ENCODE measurements around the gene HAS3.

The HAS3 gene

GRCh38 chr16:69073181-69073702, 32.2 kb upstream of the HAS3 start:
- Histone ChIP-seq H3K4me2 (ENCODE audit: low read length) (no peak overlapping the region), H3K4me1 (no peaks in the 10 kb centered on the region), H3K36me3 (ENCODE audit: control insufficient read depth, insufficient read depth, low read length) (no peaks in the 10 kb centered on the region), H2AFZ (no peak overlapping the region), H3K27me3 (ENCODE audit: control insufficient read depth, insufficient read depth, low read length) (no peaks in the 10 kb centered on the region), H3K9me3 (ENCODE audit: control insufficient read depth, low read length) (no peaks in the 10 kb centered on the region), H3K9ac (no peak overlapping the region), H3K79me2 (no peaks in the 10 kb centered on the region), H3K4me3 (ENCODE audit: low read depth, low read length) (no peak overlapping the region), H3K27ac (no peak overlapping the region)
- TF ChIP-seq, protein P1, sequence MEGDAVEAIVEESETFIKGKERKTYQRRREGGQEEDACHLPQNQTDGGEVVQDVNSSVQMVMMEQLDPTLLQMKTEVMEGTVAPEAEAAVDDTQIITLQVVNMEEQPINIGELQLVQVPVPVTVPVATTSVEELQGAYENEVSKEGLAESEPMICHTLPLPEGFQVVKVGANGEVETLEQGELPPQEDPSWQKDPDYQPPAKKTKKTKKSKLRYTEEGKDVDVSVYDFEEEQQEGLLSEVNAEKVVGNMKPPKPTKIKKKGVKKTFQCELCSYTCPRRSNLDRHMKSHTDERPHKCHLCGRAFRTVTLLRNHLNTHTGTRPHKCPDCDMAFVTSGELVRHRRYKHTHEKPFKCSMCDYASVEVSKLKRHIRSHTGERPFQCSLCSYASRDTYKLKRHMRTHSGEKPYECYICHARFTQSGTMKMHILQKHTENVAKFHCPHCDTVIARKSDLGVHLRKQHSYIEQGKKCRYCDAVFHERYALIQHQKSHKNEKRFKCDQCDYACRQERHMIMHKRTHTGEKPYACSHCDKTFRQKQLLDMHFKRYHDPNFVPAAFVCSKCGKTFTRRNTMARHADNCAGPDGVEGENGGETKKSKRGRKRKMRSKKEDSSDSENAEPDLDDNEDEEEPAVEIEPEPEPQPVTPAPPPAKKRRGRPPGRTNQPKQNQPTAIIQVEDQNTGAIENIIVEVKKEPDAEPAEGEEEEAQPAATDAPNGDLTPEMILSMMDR (IDR thresholded peaks at IDR 0.05), result no peak

GRCh38 chr16:69077251-69077650, 28.2 kb upstream of the HAS3 start:
- Histone ChIP-seq H3K9ac (no peak overlapping the region), H3K36me3 (ENCODE audit: control insufficient read depth, insufficient read depth, low read length) (no peaks in the 10 kb centered on the region), H3K4me2 (ENCODE audit: low read length) (no peak overlapping the region), H3K9me3 (ENCODE audit: control insufficient read depth, low read length) (no peaks in the 10 kb centered on the region), H3K27ac (no peak overlapping the region), H3K4me1 (no peaks in the 10 kb centered on the region), H3K27me3 (ENCODE audit: control insufficient read depth, insufficient read depth, low read length) (no peaks in the 10 kb centered on the region), H2AFZ (no peak overlapping the region), H3K4me3 (ENCODE audit: low read depth, low read length) (no peak overlapping the region), H3K79me2 (no peaks in the 10 kb centered on the region)
- TF ChIP-seq, protein P1 (IDR thresholded peaks at IDR 0.05), result no peak

GRCh38 chr16:69078073-69078472, 27.4 kb upstream of the HAS3 start:
- no peaks in the 10 kb centered on the region for H3K4me1 ChIP-seq
- H3K27ac ChIP-seq, result no peak overlapping the region
- no peak overlapping the region for H2AFZ ChIP-seq
- no peaks in the 10 kb centered on the region for H3K27me3 ChIP-seq (ENCODE audit: control insufficient read depth, insufficient read depth, low read length)
- TF ChIP-seq, protein P1 (IDR thresholded peaks at IDR 0.05), result no peak
- no peaks in the 10 kb centered on the region for H3K9me3 ChIP-seq (ENCODE audit: control insufficient read depth, low read length)
- H3K79me2 ChIP-seq, result no peaks in the 10 kb centered on the region
- H3K9ac ChIP-seq, result no peak overlapping the region
- no peaks in the 10 kb centered on the region for H3K36me3 ChIP-seq (ENCODE audit: control insufficient read depth, insufficient read depth, low read length)
- H3K4me3 ChIP-seq (ENCODE audit: low read depth, low read length), result no peak overlapping the region
- no peak overlapping the region for H3K4me2 ChIP-seq (ENCODE audit: low read length)

DNA sequence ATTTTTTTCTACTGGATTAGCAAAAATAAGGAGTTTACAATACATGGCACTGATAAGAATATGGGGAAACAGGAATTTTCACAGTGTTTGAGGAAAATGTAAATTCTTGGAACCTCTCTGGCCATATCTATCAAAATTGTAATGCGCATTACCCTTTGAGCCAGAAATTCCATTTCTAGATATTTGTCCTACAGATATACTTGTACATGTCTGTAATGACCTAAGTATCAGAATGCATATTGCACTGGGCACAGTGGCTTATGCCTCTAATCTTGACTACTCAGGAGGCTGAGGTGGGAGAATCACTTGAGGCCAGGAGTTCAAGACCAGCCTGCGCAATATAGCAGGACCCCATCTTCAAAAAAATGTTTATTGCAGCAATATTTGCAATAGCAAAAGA, 25.8 kb upstream of the HAS3 start:
- TF ChIP-seq, protein P1 (IDR thresholded peaks at IDR 0.05), result no peak

GRCh38 chr16:69083306-69083941, 22.0 kb upstream of the HAS3 start:
- Histone ChIP-seq H2AFZ (no peak overlapping the region), H3K9ac (no peak overlapping the region), H3K79me2 (no peaks in the 10 kb centered on the region), H3K9me3 (ENCODE audit: control insufficient read depth, low read length) (no peaks in the 10 kb centered on the region), H3K4me1 (no peaks in the 10 kb centered on the region), H3K4me3 (ENCODE audit: low read depth, low read length) (no peak overlapping the region), H3K4me2 (ENCODE audit: low read length) (no peak overlapping the region), H3K27ac (no peak overlapping the region), H3K27me3 (ENCODE audit: control insufficient read depth, insufficient read depth, low read length) (no peaks in the 10 kb centered on the region), H3K36me3 (ENCODE audit: control insufficient read depth, insufficient read depth, low read length) (no peaks in the 10 kb centered on the region)
- TF ChIP-seq, protein P1 (IDR thresholded peaks at IDR 0.05), result peak; percentile 24

More for the DNA sequence above, 25.8 kb upstream of the HAS3 start:
- Histone ChIP-seq H3K27me3 (ENCODE audit: control insufficient read depth, insufficient read depth, low read length) (no peaks in the 10 kb centered on the region), H3K4me1 (no peaks in the 10 kb centered on the region), H2AFZ (no peak overlapping the region), H3K9ac (no peak overlapping the region), H3K9me3 (ENCODE audit: control insufficient read depth, low read length) (no peaks in the 10 kb centered on the region), H3K4me3 (ENCODE audit: low read depth, low read length) (no peak overlapping the region), H3K27ac (no peak overlapping the region), H3K4me2 (ENCODE audit: low read length) (no peak overlapping the region), H3K79me2 (no peaks in the 10 kb centered on the region), H3K36me3 (ENCODE audit: control insufficient read depth, insufficient read depth, low read length) (no peaks in the 10 kb centered on the region)
